ENCODE measurements around the gene HYAL3.

The HYAL3 gene, protein sequence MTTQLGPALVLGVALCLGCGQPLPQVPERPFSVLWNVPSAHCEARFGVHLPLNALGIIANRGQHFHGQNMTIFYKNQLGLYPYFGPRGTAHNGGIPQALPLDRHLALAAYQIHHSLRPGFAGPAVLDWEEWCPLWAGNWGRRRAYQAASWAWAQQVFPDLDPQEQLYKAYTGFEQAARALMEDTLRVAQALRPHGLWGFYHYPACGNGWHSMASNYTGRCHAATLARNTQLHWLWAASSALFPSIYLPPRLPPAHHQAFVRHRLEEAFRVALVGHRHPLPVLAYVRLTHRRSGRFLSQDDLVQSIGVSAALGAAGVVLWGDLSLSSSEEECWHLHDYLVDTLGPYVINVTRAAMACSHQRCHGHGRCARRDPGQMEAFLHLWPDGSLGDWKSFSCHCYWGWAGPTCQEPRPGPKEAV

DNA sequence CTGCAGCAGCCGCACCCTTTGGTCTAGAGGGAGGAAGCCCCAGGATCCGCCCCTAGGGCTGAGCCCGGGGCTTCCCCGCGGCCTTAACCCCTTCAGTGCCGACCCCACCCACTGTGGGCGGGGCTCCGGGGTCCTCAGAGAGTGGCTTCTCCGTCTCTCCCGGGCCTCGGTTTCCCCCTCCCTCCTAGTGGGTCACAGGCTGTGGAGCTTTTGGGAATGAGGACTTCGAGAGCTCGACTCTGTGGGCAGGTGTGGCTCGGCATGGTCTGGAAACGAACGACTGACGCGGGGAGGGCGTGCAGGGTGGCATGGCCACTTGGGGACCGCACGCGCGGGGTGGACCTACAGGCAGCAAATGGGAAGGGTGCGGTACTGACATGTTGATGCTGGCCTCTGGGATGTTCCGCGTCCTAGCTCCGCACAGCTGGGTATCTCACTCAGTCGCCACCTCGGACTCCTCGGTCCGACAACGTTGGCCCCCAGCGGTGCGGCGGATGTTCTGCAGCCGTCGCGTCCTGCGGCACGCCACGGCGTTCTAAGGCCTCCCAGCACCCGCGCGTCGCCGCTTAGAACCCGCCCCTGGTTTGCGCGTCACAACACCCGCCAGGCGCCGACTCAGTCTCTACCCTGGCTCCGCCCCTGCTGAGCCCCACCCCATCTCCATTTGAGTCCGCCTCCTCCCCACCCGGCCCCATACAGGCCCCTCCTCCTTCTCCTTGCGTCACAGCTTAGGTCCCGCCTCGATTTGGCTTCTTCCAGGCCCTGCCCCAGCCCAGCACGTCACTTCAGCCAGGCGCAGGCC lies at the start of gene HYAL3, which contains the start of gene NAA80:
TSS of gene HYAL3 (minus strand) at position 570 of the 802 bp plus-strand sequence. CDS start 3,803 bp downstream, outside the sequence.
TSS of gene NAA80 (minus strand) at position 570 of the 802 bp plus-strand sequence. CDS start 1,942 bp downstream, outside the sequence.
- DNase-seq: peak; percentile 33 to 100 (median 99)

DNA sequence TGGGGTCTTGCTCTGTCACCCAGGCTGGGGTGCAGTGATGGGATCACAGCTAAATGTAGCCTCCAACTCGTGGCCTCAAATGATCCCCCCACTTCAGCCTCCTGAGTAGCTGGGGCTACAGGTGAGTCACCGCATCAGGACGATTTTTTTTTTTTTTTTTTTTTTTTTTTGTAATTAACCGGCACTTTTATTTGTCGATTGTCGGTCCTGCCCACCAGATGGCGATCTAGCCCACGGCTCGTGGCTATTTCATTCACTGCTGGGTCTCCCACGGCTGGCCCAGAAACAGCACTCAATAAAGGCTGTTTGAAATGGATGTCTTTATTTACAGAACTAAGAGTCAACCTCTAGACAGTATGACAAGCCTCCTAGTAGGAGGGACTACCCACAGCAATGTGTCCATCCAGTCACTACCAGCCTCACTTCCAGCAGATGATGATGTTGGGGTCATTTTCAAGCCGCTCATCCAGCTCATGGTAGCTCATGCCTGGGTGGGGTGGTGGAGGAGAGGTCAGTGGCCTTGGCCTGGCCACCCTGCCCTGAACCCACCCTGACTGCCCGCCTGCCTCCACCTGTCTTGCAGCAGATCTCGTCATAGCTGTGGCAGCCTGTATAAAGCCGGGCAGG lies 48.1 kb upstream of the HYAL3 start:
- peak in 41 of 56 donors; percentile 8 to 79 (median 38) for DNase-seq

DNA sequence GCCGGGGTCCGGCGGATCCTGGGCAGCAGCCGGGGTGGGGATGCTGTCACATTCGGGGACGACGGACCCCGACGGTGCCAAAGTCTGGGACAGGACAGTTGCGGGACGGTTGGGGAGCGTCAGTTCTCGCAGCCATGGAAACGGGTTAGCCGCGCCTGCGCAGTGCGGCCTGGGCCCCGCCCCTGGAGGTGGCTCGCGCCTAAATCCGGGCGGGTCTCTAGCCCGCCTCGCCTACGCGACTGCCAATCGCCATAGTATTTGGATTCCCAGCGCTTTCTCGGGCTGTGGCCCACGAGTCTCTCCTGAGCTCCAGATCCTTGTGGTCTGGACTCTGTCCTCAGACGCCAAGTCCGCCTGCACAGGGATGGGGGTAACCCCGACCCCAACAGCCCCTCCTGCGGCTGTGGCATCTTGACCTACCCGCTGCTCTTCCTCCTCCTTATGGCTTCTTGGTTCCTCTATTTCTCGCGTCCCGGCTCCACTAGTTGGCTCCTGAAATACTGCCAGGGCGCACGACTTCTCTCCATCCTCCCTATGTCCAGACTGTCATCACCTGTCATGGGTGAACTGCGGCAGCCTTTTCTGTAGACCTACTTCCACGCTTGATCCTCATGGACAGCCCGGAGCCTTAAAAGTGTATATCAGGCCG lies 46.5 kb upstream of the HYAL3 start, which contains the start of gene ZMYND10:
TSS of gene ZMYND10 (minus strand) at position 147 of the 649 bp plus-strand sequence. CDS start 153 bp downstream, outside the sequence.
- DNase-seq: peak in 27 of 56 donors; percentile 3 to 59 (median 22)

DNA sequence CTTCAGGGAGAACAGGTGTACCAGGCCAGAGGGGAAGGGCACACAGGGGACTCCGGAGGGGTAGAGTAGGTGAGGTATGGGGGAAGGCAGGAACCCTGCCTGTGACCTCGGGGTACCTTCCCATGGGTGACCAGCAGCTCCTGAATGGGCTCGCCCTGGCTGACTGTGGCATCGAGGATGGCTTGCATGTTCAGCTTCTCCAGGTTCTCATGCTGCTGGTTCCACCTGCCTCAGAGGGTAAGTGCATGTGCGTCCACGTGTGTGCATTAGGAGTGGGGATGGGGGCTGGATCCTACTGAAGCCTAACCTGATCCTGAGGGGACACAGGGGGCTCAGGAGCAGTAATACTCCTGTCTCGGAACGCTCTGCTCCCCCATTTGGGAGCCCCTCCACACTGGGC lies 45.8 kb upstream of the HYAL3 start:
- no peak for DNase-seq

DNA sequence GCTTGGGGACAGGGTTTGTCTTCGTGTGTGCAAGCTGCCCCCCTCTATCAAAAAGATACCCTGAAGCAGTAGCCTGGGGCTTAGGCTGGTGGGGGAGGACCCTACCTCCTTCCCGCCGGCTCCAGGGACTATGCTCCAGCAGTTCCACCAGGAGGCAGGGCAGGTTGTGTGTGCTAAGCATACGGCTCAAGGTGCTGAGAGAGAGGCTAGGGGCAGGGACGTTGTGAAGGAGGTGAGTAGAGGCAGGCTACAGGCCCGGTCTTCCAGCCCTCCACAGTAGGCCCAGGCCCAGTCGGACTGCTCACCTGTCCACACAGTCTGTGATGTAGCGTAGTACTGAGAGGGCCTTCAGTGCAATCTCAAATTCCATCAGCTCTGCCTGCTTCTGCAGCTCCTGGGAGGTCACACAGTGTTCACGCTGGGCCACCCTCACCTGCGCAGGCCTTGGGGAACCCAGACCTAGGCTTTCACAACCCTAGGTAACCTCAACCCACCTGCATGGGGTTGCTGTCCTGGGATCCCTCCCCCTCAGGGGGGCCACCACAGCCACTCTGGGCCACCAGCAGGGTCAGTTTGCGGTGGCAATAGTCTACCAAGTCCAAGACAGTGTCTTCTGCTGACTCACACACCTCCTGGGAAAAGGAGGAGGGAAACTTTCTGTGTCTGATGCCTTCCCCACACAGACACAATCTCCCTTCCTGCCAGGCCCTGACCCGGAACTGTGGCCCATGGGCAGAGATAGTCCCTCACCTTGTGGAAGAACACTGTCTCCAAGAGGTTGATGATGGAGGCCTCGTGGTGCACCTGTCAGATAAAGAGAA lies 43.8 kb upstream of the HYAL3 start:
- DNase-seq: no peak

DNA sequence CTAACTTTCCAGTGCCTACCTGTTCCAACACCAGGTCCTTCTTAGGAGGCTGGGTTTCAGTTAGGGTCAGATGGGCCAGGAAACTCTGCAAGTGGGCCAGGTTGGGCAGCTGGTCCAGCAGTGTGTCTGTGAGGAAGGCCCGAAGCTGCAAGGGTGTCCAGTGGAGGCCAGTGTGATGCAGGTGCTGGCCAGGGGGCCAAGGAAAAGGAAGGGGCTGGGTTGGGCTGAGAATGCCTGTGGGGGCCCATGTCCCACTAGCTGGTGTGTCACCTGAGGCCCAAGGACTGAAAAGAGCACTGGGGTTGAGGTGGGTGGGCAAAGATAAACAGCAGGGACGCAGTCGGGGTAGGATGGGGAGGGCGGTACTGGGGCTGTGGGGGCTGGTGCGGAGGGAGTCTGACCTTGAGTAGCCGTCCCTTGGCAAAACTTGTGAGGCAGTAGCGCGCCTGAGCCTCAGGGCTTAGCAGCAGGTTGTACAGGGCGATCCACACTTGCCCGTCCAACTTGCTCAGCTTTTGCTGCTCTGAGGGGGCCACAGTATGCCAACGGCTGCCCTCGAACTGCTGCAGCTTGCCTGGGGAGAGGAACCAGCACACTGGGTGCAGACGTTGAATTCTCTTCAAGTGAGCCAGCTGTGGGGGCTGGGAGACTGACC lies 42.9 kb upstream of the HYAL3 start:
- no peak for DNase-seq

DNA sequence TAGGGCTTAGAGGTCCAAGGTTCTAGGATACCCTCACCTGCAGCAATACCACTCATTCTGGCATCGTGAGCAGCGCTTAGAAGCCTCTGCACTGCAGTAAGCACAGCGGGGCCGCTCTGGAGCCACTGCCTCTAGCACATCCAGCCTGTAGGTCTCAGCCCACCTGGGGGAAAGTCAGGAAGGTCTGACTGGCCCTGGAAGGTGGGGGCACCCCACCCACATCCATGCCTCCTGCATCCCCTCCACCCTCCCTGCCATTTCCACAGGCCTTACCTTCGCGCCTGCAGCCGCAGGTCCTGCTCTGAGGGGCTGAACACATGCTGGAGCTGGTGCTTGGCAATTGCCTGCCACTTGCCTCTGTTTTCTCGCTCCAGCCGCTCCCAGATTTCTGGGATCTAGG lies 42.3 kb upstream of the HYAL3 start:
- no peak for DNase-seq

DNA sequence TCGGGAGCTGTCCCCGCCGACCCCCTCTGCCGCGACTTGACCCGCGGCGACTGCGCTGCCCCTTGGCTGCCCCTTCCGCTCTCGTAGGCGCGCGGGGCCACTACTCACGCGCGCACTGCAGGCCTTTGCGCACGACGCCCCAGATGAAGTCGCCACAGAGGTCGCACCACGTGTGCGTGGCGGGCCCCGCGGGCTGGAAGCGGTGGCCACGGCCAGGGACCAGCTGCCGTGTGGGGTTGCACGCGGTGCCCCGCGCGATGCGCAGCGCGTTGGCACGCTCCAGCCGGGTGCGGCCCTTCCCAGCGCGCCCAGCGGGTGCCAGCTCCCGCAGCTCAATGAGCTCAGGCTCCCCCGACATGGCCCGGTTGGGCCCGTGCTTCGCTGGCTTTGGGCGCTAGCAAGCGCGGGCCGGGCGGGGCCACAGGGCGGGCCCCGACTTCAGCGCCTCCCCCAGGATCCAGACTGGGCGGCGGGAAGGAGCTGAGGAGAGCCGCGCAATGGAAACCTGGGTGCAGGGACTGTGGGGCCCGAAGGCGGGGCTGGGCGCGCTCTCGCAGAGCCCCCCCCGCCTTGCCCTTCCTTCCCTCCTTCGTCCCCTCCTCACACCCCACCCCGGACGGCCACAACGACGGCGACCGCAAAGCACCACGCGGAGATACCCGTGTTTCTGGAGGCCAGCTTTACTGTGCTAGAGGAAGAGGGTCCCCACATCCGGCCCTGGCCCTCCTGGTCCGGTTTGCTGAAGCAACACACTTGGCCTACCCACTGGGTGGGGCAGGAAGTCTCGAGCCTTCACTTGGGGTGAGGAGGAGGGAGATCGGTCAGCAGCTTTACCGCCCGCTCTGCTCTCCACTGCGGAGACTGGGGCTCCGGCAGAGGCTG lies 41.5 kb upstream of the HYAL3 start, which contains the start of gene RASSF1:
TSS of gene RASSF1 (minus strand) at position 389 of the 882 bp plus-strand sequence. CDS start at position 358, 31 bp downstream.
- peak in 4 of 56 donors; percentile 21 to 33 (median 26) for DNase-seq

DNA sequence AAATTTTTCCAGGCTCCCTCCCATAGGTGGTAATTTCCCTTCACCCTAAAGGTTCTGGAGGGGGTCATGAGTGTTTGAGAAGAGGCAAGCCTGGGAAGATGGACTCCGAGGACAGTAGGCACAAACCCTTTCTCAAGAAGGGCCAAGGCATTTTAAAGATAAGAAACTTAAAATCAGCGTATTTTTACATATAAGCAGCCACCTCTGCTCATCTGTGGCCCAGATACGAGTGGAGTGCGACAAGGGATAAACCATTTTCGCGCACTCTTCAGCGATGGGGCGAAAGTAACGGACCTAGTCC lies 40.9 kb upstream of the HYAL3 start:
- no peak for DNase-seq

DNA sequence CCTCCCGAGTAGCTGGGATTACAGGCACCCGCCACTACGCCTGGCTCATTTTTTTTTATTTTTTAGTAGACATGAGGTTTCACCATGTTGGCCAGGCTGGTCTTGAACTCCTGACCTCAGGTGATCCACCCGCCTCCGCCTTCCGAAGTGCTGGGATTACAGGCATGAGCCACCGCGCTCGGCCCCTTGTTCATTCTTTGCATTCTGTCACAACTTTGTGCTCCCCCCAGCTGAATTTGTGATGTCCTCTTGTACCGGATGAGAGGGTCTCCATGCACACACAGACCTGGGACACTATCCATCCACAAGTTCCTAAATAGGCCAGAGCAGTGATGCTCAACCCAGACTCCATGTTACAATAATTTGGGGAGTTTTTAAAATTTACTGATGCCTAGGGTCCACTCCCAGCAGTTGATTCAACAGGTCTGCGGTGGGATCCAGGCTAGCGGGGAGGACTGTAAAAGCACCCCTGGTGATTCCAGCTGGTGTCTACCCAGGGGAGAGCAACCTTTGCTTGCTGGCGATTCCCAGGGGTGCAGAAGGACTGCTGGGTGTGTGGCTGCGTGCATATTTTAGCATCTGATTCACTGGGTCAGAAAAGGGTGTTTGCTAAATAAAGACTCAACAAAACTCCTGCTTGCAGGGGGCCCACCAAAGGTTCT lies 40.4 kb upstream of the HYAL3 start:
- no peak for DNase-seq

DNA sequence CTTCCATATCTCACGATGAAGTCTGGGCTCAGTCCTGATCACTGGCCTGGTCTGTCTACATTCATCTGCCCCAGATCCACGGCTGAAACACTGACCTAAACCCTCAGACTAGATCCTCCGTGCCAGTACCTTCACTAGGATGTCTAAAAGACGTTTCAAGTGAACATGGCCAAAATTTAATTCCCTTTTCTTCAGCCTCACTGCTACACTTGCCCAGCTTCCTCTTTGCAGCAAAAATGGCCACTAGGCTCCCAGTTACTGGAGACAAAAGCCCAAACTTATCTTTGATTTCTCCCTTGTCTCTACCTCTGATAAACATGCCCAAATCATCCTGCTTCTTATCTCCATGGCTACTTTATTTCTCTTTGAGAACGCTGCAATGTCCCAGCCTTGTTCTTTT lies 39.8 kb upstream of the HYAL3 start:
- DNase-seq: no peak

DNA sequence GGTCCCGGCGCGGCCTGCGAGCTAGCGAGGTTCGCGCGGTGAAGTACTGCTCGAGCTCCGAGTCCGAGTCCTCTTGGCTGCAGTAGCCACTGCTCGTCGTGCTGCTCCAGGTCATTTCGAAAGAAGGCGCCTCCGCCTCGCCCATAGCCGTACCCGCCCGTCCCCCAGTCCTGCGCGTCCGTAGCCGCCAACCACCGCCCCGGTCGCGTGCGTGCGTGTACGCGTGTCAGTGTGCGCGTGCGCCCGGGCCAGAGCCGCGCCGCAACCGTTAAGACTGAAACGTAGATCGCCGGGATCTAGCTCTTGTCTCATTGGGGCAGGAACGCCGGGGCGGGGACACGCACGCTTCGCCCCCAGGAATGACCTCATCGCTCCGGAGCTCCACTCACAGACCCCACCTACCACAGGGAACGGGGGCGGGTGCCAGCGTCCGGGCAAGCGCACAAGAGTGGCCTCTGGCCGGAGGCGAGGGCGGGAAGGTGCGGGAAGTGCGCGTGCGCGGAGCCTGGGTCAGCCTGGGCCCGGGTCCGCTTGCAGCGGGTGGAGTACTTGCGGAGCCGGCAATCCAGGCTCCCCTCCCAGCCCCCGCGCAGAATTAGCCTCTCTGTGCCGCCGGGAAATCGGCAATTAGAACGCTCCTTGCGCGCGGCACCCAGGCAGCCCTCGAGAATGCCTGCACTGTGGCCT lies 38.1 kb upstream of the HYAL3 start:
- peak; percentile 30 to 99 (median 96) for DNase-seq

DNA sequence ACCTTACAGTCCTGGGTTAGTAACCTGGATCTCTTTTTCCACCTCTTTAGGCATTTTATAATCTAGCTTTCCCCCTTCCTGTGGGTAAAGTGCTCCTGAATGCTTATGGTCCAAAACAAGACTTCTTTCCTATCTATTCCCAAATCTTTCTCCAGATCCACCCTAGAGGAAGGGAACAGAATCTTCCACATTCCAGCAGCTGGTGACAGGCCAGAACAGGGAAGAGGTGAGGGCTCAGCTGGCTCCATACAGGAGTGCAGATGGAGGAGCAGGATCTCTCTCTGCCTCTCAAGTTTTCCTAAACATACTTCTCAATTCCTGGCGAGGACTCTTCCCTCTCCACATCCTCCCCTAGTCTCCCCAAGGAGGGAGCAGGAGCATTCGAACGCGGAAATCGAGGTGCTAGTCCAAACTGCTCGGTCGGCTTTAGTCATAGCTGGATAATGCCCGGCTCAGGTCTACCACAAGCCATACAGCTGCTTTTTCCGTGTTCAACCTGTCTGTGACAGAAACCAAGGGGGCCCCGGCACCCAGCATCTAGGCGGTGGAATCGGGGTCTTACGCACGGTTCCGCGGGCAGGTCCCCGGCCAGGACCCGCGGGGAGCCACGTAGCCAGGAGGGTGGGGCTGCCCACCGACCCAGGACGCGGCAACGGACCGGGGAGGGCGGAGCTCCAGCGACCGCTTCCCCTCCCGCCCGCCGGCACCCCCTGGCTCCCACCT lies 37.4 kb upstream of the HYAL3 start:
- DNase-seq: no peak

DNA sequence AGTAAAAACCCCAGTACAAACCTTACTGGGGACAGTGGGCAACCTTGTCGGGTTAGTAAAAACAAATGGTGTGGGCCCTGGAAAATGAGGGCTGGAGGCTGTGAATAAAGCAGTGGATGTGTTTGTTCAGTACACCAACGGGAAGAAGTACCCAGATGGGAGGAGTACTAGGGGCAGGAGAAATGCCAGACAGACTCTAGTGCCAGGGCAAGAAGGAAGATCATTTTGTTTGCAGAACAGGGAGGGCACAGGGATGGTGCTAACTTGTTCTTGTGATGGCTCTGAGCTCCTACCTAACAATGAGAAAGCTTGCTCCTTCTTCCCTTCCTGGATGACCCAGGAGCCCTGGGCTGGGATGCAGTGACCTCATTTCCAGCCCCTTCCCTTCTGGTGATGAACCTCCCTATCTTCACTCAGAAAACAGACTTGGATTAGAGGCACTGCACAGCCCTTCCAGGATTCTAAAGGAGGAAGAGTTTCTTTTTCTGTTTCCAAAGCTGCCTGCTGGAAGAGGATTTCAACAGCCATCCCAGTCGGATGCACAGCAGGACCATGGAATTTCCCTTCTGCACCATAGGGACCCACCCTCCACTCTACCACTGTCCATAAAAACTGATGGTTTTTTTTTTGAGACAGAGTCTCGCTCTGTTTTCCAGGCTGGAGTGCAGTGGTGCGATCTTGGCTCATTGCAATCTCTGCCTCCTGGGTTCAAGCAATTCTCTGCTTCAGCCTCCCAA lies 35.3 kb upstream of the HYAL3 start:
- DNase-seq: no peak

DNA sequence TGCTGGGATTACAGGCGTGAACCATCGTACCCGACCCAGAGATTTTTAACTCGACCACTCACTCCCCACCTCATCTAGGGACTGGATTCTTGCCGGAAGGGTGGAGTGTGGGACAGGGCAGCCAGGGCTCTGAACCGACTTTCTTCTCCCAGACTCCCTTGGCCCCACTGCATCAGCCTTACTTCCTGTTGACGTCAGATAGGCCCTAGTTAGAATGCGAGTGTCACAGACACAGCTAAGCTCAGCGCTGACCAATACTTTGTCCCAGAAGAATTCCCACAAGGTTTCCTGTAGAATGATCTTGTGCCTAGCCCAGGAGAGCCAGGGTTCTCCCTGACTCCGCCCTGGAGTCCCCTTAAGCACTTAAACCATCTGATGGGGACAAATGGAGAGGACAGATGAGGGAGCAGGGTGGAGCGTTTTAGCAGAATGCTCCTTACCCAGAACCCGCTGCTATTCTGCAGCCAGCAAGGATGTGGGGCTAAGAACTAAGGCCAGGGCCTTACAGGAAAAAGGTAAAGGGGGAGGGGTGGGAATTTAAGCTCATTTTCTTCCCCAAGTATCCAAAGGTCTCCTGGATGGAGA lies 34.6 kb upstream of the HYAL3 start:
- DNase-seq: no peak

All from amygdala (tissue), 56 donors.